ENCODE measurements around the gene CTNNA3. TPM values are rescaled to one million over a fixed set of nuclear protein-coding genes. Genes with fewer than 3 reads are reported as not detected.
"Not testable (repeated sequence)": the region's sequence is repeated elsewhere in the genome, so short reads cannot be mapped to it uniquely, and the experiment has no call there.

Gene CTNNA3
- polyA plus RNA-seq, result under 1 TPM in 2 of 3 donors, not detected in 1; 0.05 to 0.09 TPM

- WGBS, 3 donors, result 27 to 49% (median 35%) methylated on average over 6 of the region's 6 CpGs
- no peak within 1 kb of the TSS for H3K27ac ChIP-seq (ENCODE audit: low read depth, low read length)
Measured at GRCh38 chr10:67696029-67696428, at the start of gene CTNNA3. Gene CTNNA3 (minus strand): TSS chr10:67696195.

GRCh38 chr10:67735430-67735829 is 39.4 kb upstream of the CTNNA3 start:
- H3K27ac ChIP-seq (ENCODE audit: low read depth, low read length), result no peak overlapping the region
- 84 to 90% (median 87%) methylated on average over 4 of the region's 4 CpGs for WGBS, 3 donors

- no peak overlapping the region for H3K27ac ChIP-seq (ENCODE audit: low read depth, low read length)
- 93 to 100% (median 97%) methylated on average over 1 of the region's 1 CpG for WGBS, 3 donors
Measured at GRCh38 chr10:67733511-67733910, 37.5 kb upstream of the CTNNA3 start.

GRCh38 chr10:67725567-67725966 is 29.6 kb upstream of the CTNNA3 start:
- no peak overlapping the region for H3K27ac ChIP-seq (ENCODE audit: low read depth, low read length)
- WGBS, 3 donors, result 85 to 99% (median 97%) methylated on average over 2 of the region's 2 CpGs

DNA sequence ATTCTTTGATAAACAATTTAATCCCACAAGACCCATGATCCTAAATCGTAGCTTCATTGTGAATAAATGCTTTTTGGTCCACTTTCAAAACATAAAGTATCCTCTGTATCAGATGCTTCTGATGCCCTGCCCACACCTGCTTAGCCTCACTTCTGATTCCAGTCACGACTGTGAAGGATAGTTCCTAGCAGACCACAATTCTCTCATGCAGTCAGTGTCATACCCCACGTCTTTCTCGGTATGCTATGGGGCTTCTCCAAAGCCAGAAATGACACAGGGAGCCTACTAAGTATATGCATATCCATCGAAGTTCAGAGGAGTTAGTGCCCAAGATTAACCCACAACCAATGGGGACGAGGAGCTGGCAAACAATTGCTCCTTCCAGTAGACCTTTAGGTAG is 27.6 kb upstream of the CTNNA3 start:
- 73 to 83% (median 81%) methylated on average over 6 of the region's 6 CpGs for WGBS, 3 donors
- no peak overlapping the region for H3K27ac ChIP-seq (ENCODE audit: low read depth, low read length)

DNA sequence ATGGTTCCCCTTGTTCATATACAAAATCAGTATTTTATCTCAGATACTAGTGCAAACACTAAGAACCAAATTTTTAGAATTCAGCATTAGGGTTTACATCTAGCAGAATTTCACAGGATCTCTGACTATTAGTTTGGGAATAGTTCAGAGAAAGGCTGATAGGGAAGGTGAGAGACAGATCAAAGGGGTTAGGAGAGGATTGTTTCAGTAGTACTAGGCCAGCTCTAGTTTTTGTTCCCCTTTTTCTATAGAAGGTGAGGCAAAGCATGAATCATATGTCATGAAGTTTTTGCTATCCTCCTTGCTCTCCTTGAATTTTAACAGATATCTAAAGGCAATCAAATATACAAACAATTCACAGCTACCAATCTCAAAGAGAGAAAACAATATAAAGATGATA is 26.1 kb upstream of the CTNNA3 start:
- H3K27ac ChIP-seq (ENCODE audit: low read depth, low read length), result no peak overlapping the region

- H3K27ac ChIP-seq (ENCODE audit: low read depth, low read length), result not testable (repeated sequence)
- 95 to 99% (median 96%) methylated on average over 4 of the region's 4 CpGs for WGBS, 3 donors
Measured at GRCh38 chr10:67716455-67716854, 20.5 kb upstream of the CTNNA3 start.

GRCh38 chr10:67705921-67706320 is 9.9 kb upstream of the CTNNA3 start:
- 62 to 75% (median 74%) methylated on average over 1 of the region's 1 CpG for WGBS, 3 donors
- H3K27ac ChIP-seq (ENCODE audit: low read depth, low read length), result no peak overlapping the region

DNA sequence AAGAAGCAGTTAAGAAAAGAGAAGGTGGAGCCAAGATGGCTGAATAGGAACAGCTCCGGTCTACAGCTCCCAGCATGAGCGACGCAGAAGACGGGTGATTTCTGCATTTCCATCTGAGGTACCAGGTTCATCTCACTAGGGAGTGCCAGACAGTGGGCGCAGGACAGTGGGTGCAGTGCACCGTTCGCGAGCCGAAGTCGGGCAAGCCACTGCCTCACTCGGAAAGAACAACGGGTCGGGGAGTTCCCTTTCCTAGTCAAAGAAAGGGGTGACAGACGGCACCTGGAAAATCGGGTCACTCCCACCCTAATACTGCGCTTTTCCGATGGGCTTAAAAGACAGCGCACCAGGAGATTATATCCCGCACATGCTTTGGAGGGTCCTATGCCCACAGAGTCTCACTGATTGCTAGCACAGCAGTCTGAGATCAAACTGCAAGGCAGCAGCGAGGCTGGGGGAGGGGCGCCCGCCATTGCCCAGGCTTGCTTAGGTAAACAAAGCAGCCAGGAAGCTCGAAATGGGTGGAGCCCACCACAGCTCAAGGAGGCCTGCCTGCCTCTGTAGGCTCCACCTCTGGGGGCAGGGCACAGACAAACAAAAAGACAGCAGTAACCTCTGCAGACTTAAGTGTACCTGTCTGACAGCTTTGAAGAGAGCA is 3.7 kb upstream of the CTNNA3 start:
- 94 to 97% (median 95%) methylated on average over 19 to 22 of the region's 23 CpGs for WGBS, 3 donors

GRCh38 chr10:67698164-67698563 is 2.2 kb upstream of the CTNNA3 start:
- no peak overlapping the region for H3K27ac ChIP-seq (ENCODE audit: low read depth, low read length)
- WGBS, 3 donors, result 62 to 72% (median 67%) methylated on average over 4 of the region's 4 CpGs

More for the DNA sequence above, 3.7 kb upstream of the CTNNA3 start:
- not testable (repeated sequence) for H3K27ac ChIP-seq (ENCODE audit: low read depth, low read length)

DNA sequence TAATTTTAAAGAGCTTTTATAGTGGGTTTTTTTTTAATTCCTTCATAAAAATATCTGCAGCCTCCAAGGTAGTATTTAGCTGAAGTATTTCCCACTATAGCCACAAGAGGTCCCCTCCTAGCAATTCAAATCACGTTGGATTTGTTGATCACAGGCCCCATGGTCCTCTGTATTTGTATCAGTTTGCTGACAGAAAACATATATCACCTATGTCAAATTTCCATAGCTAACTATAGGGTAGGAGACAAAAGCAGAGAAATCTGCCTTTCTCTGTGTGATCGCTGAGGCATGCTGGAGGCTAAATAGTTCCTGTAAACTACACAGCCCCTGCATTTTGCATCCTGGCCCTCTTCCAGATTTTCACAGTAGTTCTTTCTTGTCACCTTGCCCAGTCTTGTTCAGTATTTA is 1.7 kb upstream of the CTNNA3 start:
- no peak overlapping the region for H3K27ac ChIP-seq (ENCODE audit: low read depth, low read length)
- 2 to 6% (median 4%) methylated on average over 2 of the region's 2 CpGs for WGBS, 3 donors

DNA sequence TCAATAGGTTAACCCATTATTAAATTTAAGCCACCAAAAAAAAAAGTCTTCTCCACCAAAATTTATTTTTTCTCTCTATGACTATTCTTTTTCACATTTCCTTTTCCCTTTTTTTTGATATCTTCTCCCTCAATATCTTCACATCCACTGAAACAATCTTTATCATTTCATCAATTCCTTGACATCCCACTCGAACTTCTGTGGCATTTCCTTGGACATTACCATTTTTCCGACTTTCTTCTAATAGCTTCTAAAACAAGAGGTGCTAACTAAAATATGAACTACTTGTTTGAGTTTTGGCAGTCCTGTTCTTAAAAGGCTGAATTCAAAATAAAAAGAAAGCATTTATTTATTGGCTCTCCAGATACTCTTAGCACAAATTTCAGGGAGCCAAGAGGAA is 684 bp upstream of the CTNNA3 start:
- H3K27ac ChIP-seq (ENCODE audit: low read depth, low read length), result no peak overlapping the region
- WGBS, 3 donors, result 65 to 70% (median 69%) methylated on average over 2 of the region's 2 CpGs

GRCh38 chr10:67695555-67695954 is 440 bp downstream of the CTNNA3 start:
- 9 to 20% (median 12%) methylated on average over 5 of the region's 5 CpGs for WGBS, 3 donors
- H3K27ac ChIP-seq (ENCODE audit: low read depth, low read length), result no peak overlapping the region

- 77 to 100% (median 91%) methylated on average over 1 to 15 of the region's 25 CpGs for WGBS, 3 donors
- not testable (repeated sequence) for H3K27ac ChIP-seq (ENCODE audit: low read depth, low read length)
Measured at GRCh38 chr10:67691861-67692260, 4.1 kb downstream of the CTNNA3 start.

GRCh38 chr10:67690540-67690939 is 5.5 kb downstream of the CTNNA3 start:
- not testable (repeated sequence) for H3K27ac ChIP-seq (ENCODE audit: low read depth, low read length)
- 88 to 94% (median 90%) methylated on average over 7 of the region's 7 CpGs for WGBS, 3 donors

- WGBS, 3 donors, result 89 to 95% (median 93%) methylated on average over 8 of the region's 8 CpGs
- not testable (repeated sequence) for H3K27ac ChIP-seq (ENCODE audit: low read depth, low read length)
Measured at GRCh38 chr10:67684140-67684539, 11.9 kb downstream of the CTNNA3 start.

- WGBS, 3 donors, result 42 to 65% (median 58%) methylated on average over 1 of the region's 1 CpG
- no peak overlapping the region for H3K27ac ChIP-seq (ENCODE audit: low read depth, low read length)
Measured at GRCh38 chr10:67678335-67678974, 17.5 kb downstream of the CTNNA3 start.

- WGBS, 3 donors, result 67 to 73% (median 68%) methylated on average over 2 of the region's 2 CpGs
- H3K27ac ChIP-seq (ENCODE audit: low read depth, low read length), result no peak overlapping the region
Measured at GRCh38 chr10:67676208-67676825, 19.7 kb downstream of the CTNNA3 start.

- no peak overlapping the region for H3K27ac ChIP-seq (ENCODE audit: low read depth, low read length)
Measured at GRCh38 chr10:67670401-67670800, 25.6 kb downstream of the CTNNA3 start.

GRCh38 chr10:67669978-67670377 is 26.0 kb downstream of the CTNNA3 start:
- WGBS, 3 donors, result 13 to 42% (median 37%) methylated on average over 1 of the region's 1 CpG
- H3K27ac ChIP-seq (ENCODE audit: low read depth, low read length), result no peak overlapping the region

All from adipose tissue (tissue), 3 donors.